RPMI7951 (cell line): ENCODE results near the gene ARHGAP6. TPM values are rescaled to one million over a fixed set of nuclear protein-coding genes. Genes with fewer than 3 reads are reported as not detected.
"Not testable (repeated sequence)": the region's sequence is repeated elsewhere in the genome, so short reads cannot be mapped to it uniquely, and the experiment has no call there.

Experiments
- DNase-seq: peaks from one replicate; pipeline ENCODE4 v3.0.0-alpha.2; 2012; ENCODE audit warnings: low read depth
- total RNA-seq: library from RNA; depleted of rRNA; stranded (reverse); fragments of >200 nt; shearing (Covaris generic); gene quantifications from 2 replicates; pipeline ENCODE4 v1.2.3, GENCODE V29; 2014

The ARHGAP6 gene
- total RNA-seq, 1 experiment from 2014 or later = not detected

DNA sequence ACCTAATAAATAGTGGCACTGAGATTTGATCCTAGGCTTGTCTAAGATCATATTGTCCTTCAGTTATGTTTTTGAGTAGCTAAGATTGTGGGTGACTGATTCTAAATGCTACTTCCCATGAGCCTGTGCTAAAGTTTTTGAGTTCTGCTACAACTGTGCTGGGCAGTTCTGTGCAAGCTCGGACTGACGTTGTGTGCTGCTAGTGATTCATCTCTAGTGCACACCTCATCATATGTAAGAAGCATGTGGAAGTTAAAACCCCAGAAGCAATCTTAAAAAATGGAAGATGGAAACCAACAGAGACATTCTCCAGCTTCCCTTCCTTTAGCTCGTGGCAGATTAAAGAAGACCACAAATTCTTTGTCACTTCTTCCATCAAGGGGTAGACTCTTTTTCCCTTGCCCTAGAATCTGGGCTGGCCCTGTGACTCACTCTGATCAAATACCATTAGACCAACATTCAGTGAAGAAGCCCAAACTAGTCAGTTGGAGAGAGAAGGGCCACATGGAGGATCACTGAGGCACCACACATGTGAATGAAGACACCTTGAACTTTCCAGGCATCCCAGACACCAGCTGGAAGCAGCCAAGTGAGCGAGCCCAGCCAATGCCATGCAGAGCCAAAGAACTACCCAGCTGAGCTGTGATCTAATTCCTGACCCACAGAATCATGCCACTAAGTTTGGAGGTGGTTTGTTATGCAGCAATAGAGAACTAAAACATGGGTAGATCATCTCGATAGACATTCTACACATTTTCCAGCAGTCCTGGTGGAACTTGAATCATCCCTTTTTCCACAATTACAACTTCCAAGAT, 16.8 kb downstream of the ARHGAP6 start:
- DNase-seq = no peak

DNA sequence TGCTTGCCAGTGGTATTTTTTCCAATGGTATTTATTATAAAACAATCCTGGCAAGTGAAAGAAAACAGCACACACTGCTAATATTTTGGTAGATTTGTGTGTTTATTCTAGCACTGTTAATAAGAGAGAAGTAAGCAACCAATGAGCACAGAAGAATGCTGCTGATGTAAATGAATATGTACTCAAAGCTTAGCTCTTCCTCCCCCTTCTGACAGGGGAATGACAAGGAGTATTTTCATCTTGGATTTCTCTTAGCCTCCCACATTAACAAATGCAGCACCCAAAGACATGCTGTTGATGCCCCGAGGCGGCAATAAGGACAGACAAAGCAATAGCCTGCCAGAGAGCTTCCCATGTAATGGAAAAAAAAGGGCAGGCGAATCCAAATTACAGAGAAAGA, 18.6 kb downstream of the ARHGAP6 start:
- no peak for DNase-seq

GRCh38 chrX:11641349-11642065, 24.2 kb downstream of the ARHGAP6 start:
- DNase-seq = no peak

DNA sequence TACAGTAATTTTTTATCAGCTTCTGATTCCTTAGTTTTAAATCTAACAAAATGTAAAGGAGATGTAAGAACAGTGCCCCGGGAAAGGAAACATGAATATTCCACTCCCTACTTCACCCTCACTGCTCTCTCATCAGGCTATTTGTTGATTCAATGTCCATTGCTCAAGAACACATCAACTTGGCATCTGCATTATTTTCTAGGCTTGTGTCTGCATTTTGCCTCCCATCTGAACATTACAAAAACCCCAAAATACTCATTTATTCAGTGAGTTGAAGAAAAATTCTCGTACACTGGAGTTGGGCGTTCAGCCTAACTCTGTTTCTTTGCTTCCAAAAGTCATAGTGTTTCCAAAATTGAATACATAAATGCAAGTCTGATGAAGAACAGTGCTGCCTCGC, 25.6 kb downstream of the ARHGAP6 start:
- DNase-seq = no peak

DNA sequence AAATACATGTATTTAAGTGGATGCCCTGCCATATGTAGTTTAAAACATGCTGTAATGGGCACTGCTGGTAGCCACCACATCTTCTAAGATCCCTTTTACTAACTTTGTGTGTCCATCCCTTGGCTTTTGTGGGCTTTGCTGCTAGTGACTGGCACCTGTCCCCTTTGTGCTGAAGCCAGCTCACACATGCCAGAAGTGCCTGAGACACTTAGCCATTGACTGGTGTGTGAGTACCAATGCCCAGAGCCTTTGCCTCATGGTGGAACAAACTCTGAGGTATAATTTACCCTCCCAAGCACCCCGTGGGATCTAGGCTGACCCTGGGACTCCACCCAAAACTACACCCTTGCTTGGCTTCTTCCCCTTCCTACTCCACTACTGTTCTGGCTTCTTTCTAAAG, 33.0 kb downstream of the ARHGAP6 start:
- DNase-seq = no peak

GRCh38 chrX:11629593-11630211, 36.0 kb downstream of the ARHGAP6 start:
- DNase-seq = peak; percentile 64

DNA sequence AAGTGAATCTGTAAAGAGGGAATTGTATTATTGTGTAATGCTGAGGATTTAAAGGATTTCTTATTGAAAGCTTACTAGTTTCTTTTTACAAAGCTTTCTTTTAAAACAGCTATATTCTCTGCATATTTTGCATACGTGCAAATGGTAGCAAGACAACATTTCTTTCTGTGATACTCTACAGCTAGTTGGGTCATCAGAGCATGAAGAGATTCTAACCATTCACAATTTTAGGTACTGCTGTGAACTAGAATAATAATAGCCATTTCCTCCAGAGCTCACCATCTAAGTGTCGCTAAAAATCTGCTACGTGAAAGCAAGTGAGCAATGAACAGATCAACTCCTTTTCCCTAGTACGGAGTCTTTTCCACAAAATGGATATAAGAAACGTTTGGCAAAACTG, 37.3 kb downstream of the ARHGAP6 start:
- no peak for DNase-seq

DNA sequence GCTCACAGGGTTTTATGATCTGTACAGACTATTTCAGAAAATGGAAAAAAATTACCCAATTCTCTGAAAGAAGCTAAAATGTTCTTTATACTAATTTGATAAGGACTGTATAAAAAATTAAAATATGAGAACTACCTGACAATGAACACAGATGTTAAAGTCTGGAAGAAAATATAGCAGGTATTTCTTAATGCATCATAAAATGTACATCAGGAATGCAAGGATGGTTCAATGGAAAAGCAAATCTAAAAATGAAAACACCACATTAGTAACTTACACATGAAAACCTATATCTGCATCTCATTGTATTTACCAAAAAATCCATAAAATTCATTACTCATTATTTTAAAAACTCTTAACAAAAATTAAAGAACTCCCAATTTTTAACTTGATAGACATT, 39.4 kb downstream of the ARHGAP6 start:
- DNase-seq = no peak

- no peak for DNase-seq
Measured at GRCh38 chrX:11619441-11619840, 46.3 kb downstream of the ARHGAP6 start.

- not testable (repeated sequence) for DNase-seq
Measured at GRCh38 chrX:11614253-11614652, 51.5 kb downstream of the ARHGAP6 start.

DNA sequence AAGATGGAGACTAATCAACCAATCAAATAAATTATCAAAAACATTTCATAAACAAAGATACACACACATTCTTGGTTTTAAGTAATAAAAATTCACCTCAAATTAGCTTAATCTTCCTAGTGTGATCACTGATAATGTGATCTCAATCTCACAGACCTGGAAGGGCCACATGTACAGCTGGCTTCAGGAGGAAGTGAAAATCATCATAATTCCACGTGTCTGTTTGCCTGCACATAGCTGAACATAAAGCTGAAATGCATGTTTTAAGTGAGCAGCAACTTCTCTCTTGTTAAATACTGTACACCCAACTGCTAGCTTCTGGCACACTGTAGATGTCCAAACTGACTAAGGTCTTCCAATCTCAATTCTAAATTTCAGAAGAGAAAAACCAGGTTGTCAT, 53.8 kb downstream of the ARHGAP6 start:
- DNase-seq = no peak

DNA sequence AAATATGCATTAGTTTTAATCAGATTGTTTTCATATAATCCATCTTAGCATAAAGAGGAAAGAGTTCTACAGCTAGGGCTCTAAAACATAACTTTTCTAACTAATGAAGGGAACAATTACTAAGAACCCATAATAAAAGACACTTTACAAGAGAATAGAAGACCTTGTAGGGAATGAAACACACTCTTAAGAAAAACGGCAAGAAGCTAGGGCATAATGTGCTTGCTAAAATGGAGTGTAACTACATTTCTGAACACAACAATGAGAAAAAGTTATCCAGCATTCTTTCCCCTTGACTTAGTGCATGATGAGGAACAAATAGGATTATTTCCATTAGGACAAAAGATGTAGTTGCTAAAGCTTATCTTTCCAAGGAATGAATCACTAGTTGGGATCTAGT, 54.6 kb downstream of the ARHGAP6 start:
- DNase-seq = no peak

- DNase-seq = no peak
Measured at GRCh38 chrX:11609109-11609508, 56.6 kb downstream of the ARHGAP6 start.

GRCh38 chrX:11606408-11606807, 59.3 kb downstream of the ARHGAP6 start:
- DNase-seq = no peak

DNA sequence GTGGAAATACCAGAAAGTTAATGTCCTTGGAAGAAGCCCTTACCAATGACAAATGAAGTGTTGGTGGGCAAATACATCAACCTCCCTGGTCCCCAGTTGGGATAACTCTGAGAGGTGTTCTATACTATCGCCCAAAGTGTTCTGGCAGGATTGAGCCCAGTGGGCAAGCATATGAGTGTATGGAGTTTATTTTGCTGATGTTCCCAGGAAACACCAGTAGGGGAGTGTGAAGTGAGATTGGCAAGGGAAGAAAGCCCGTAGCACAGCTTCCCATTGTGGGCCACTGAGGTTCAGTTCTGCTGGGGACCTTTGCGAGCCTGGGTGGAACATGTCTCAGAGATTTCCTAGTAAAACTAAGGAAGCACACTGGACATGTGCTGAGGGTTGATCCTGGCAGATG, 65.1 kb downstream of the ARHGAP6 start:
- no peak for DNase-seq

DNA sequence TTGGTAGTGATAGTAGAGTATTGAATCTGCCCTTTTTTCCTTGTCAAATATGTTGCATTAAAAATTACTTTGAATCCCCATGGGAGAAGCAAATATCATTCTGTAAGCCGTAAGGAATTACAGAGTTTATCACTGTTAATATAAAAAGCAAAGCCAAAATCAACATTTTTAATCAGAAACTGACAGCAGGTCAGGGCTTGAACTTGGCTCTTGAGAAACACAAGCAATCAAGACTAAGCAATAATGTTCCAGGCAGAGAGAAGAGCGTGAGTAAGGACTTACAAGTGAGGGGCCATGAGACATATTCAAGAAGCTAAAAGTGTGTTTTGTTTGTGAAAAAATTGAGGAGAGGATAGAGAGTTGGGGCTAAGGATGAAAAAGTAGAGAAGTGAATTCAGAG, 68.2 kb downstream of the ARHGAP6 start:
- no peak for DNase-seq

- DNase-seq = no peak
Measured at GRCh38 chrX:11591723-11592346, 73.9 kb downstream of the ARHGAP6 start.

DNA sequence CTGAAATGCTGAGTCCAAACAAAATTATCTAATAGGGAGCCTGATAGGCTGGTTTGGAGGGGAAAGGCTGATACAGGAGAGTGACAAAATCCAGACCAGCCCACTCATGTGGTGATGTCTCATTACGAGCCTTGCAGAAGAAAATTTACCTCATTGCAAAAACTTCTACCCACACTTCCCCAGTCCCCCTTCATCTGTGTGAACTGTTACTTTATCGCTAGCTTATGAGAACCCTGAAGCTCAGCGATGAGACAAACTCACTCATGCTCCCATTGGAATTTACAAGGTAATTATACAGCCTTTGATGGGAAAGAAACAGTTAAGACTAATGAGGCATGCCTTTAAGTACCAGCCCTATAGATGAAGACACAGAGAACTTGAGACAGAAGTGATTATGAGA, 76.1 kb downstream of the ARHGAP6 start:
- DNase-seq = no peak

DNA sequence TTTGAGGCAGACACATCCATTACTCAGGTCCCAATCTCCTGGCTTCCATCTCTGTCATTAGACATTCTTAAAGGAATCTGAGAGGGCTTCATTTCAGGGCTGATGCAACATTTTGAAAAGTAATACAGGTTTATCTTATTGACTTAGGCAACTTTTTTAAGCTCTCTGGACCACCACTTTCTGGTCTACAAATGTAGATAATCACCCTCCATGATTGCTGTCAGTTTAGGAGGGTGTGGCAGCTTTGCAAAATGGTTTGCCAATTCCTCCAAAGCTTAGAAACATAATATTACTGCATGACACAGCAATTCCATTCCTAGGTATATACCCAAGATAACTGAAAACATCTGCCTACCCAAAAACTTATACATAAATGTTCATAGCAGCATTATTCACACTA, 77.6 kb downstream of the ARHGAP6 start:
- DNase-seq = no peak

GRCh38 chrX:11585174-11585573, 80.5 kb downstream of the ARHGAP6 start:
- DNase-seq = no peak

DNA sequence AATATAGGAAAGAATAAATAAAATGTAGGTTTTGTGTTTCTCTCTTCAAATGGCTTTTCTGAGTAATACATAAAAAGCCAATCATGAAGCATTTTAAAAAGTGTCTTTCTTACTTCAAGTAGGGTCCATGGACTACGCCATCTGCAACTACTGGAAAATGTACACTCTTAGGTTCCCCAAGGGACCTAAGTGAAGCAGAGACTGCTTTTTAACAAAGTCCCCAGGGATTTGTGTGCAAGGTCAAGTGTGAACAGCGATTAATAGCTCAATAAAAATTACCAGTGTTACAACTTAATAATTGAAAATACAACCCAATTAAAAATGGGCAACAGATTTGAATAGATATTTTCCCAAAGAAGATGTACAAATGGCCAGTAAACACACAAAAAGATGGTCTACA, 84.9 kb downstream of the ARHGAP6 start:
- no peak for DNase-seq
